Measurements from ENCODE around the gene GALNT2.
A peak's percentile ranks its signal among the peaks of the same experiment; 100 is the strongest.

Gene GALNT2

GRCh38 chr1:230248016-230248888 is 181.2 kb downstream of the GALNT2 start:
- DNase-seq: no peak

GRCh38 chr1:230248889-230249270 is 181.8 kb downstream of the GALNT2 start:
- DNase-seq: no peak

GRCh38 chr1:230249695-230250480 is 182.8 kb downstream of the GALNT2 start:
- DNase-seq: no peak

- no peak for DNase-seq
Measured at GRCh38 chr1:230250666-230251065, 183.6 kb downstream of the GALNT2 start.

- no peak for DNase-seq
Measured at GRCh38 chr1:230251644-230252191, 184.7 kb downstream of the GALNT2 start.

GRCh38 chr1:230253150-230253549 is 186.1 kb downstream of the GALNT2 start:
- no peak for DNase-seq

GRCh38 chr1:230254265-230254664 is 187.2 kb downstream of the GALNT2 start:
- no peak for DNase-seq

GRCh38 chr1:230255116-230255515 is 188.1 kb downstream of the GALNT2 start:
- no peak for DNase-seq

GRCh38 chr1:230255991-230256390 is 189.0 kb downstream of the GALNT2 start:
- DNase-seq: no peak

- no peak for DNase-seq
Measured at GRCh38 chr1:230256896-230257295, 189.9 kb downstream of the GALNT2 start.

GRCh38 chr1:230259621-230260020 is 192.6 kb downstream of the GALNT2 start:
- no peak for DNase-seq

- no peak for DNase-seq
Measured at GRCh38 chr1:230260831-230261230, 193.8 kb downstream of the GALNT2 start.

- no peak for DNase-seq
Measured at GRCh38 chr1:230261928-230262650, 195.1 kb downstream of the GALNT2 start.

GRCh38 chr1:230262867-230263567 is 196.0 kb downstream of the GALNT2 start:
- peak; percentile 43 for DNase-seq

GRCh38 chr1:230263568-230264195 is 196.6 kb downstream of the GALNT2 start:
- no peak for DNase-seq

GRCh38 chr1:230264342-230264741 is 197.3 kb downstream of the GALNT2 start:
- DNase-seq: no peak

- DNase-seq: no peak
Measured at GRCh38 chr1:230265200-230266115, 198.4 kb downstream of the GALNT2 start.

GRCh38 chr1:230266456-230266855 is 199.4 kb downstream of the GALNT2 start:
- no peak for DNase-seq

GRCh38 chr1:230267338-230268065 is 200.5 kb downstream of the GALNT2 start:
- peak; percentile 64 for DNase-seq
